WTC11 (cell line): Measurements from ENCODE around the gene NTMT1. TPM values are rescaled to one million over a fixed set of nuclear protein-coding genes. Genes with fewer than 3 reads are reported as not detected.

ENCODE experiments used
- ATAC-seq: fragments of 200-7000 bp; cut with Tn5 transposase; 2 replicates; pipeline ENCODE4 v1.10.0; 2021; ENCODE audit warnings: mild to moderate bottlenecking, moderate library complexity
- CTCF ChIA-PET: fragments of 300-600 bp; sonication (Branson Sonifier 250); formaldehyde crosslinking; loops from one replicate; lab custom pipeline; 2021; ENCODE audit warnings: antibody characterized with exemption; lab: Charles Lee
- POLR2A ChIA-PET: fragments of 350-600 bp; sonication (Branson Sonifier 250); formaldehyde crosslinking; loops from one replicate; lab custom pipeline; 2021; ENCODE audit warnings: antibody characterized with exemption; lab: Charles Lee
- DNase-seq: peaks from one replicate; pipeline ENCODE4 v3.0.0; 2021; ENCODE audit warnings: low spot score
- H3K27ac Mint-ChIP-seq: 2 replicates; pipeline ENCODE4 v1.8.0; 2021; ENCODE audit warnings: mixed read lengths
- H3K27me3 Mint-ChIP-seq: 2 replicates; pipeline ENCODE4 v1.8.0; 2021; ENCODE audit warnings: low read depth, mild to moderate bottlenecking, moderate library complexity, mixed read lengths
- H3K36me3 Mint-ChIP-seq: 2 replicates; pipeline ENCODE4 v1.8.0; 2021; ENCODE audit warnings: mixed read lengths
- H3K4me1 Mint-ChIP-seq: 2 replicates; pipeline ENCODE4 v1.8.0; 2022; ENCODE audit warnings: mixed read lengths
- H3K4me3 Mint-ChIP-seq: 2 replicates; pipeline ENCODE4 v1.8.0; 2021; ENCODE audit warnings: mild to moderate bottlenecking, moderate library complexity, mixed read lengths
- H3K9me3 Mint-ChIP-seq: 2 replicates; pipeline ENCODE4 v1.8.0; 2021; ENCODE audit warnings: mixed read lengths
- IRF2 ChIP-seq: sonication (generic); formaldehyde crosslinking; IDR thresholded peaks from 2 replicates; pipeline ENCODE4 v1.8.0; 2022; ENCODE audit warnings: low read depth, missing genetic modification reagents, borderline replicate concordance
- MXD4 ChIP-seq: fragments of 250-450 bp; sonication (Bioruptor Pico); IDR thresholded peaks from 2 replicates; pipeline ENCODE4 v1.8.0; 2021; ENCODE audit warnings: mild to moderate bottlenecking, moderate library complexity, borderline replicate concordance
- NR2C2 ChIP-seq: sonication (generic); formaldehyde crosslinking; IDR thresholded peaks from 2 replicates; pipeline ENCODE4 v1.8.0; 2022; ENCODE audit warnings: mild to moderate bottlenecking, missing genetic modification reagents
- PRRX2 ChIP-seq: fragments of 250-450 bp; sonication (Bioruptor Pico); IDR thresholded peaks from 2 replicates; pipeline ENCODE4 v1.8.0; 2021; ENCODE audit warnings: mild to moderate bottlenecking
- SMAD4 ChIP-seq: sonication (generic); formaldehyde crosslinking; IDR thresholded peaks from 2 replicates; pipeline ENCODE4 v1.8.0; 2022; ENCODE audit warnings: mild to moderate bottlenecking, missing genetic modification reagents
- SOX15 ChIP-seq: fragments of 250-450 bp; sonication (Bioruptor Pico); IDR thresholded peaks from 2 replicates; pipeline ENCODE4 v1.9.0; 2021; ENCODE audit warnings: mild to moderate bottlenecking
- ZNF138 ChIP-seq: sonication (generic); formaldehyde crosslinking; conservative IDR thresholded peaks from 2 replicates; pipeline ENCODE4 v1.8.1; 2022; ENCODE audit warnings: mild to moderate bottlenecking, moderate library complexity, missing genetic modification reagents
- ZNF232 ChIP-seq: sonication (generic); formaldehyde crosslinking; IDR thresholded peaks from 2 replicates; pipeline ENCODE4 v1.8.0; 2022; ENCODE audit warnings: mild to moderate bottlenecking, missing genetic modification reagents
- total RNA-seq: library from RNA; stranded (reverse); gene quantifications from 3 replicates; pipeline ENCODE4 v1.2.3, GENCODE V29; 2021
- TF ChIP-seq, protein P1 (sequence below): sonication (generic); formaldehyde crosslinking; IDR thresholded peaks from 2 replicates; pipeline ENCODE4 v1.8.0; 2022; ENCODE audit warnings: missing genetic modification reagents
- TF ChIP-seq, protein P2 (sequence below): fragments of 250-450 bp; sonication (Bioruptor Pico); IDR thresholded peaks from 2 replicates; pipeline ENCODE4 v1.9.0; 2021; ENCODE audit warnings: mild to moderate bottlenecking, borderline replicate concordance
- TF ChIP-seq, protein P3 (sequence below): sonication (generic); formaldehyde crosslinking; IDR thresholded peaks from 2 replicates; pipeline ENCODE4 v1.8.0; 2022; ENCODE audit warnings: mild to moderate bottlenecking, missing genetic modification reagents
- TF ChIP-seq, protein P4 (sequence below): sonication (generic); formaldehyde crosslinking; IDR thresholded peaks from 2 replicates; pipeline ENCODE4 v1.8.0; 2023; ENCODE audit warnings: mild to moderate bottlenecking, missing genetic modification reagents

The NTMT1 gene
- total RNA-seq, 1 experiment from 2014 or later = 71.1 TPM

DNA sequence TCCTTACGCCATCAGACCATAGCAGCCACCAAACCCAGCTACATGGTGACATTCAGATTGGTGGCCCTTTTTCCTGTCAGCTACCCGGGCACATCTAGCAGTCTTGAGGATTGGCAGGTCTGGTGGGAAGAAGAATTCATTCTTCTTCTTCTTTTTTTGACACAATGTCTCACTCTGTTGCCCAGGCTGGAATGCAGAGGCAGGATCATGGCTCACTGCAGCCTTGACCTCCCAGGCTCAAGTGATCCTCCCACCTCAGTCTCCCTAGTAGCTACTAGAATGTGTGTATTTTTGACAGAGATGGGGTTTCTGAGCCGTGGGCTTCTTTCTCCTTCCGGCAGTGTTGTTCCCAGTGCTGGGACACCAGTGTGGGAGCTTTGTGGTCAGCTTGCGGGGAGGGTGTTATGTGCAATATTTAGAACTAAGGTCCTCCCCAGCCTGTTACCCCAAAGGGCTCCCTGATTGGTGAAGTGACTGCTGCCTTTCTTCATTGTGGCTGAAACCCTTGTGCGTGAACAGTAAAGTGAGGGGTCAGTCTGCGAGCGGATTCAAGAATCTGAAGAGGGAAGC is 3.4 kb downstream of the NTMT1 start (continued):
- no peak for TF ChIP-seq ZNF232 (CRISPR knock-in tag)
- TF ChIP-seq, protein P1, sequence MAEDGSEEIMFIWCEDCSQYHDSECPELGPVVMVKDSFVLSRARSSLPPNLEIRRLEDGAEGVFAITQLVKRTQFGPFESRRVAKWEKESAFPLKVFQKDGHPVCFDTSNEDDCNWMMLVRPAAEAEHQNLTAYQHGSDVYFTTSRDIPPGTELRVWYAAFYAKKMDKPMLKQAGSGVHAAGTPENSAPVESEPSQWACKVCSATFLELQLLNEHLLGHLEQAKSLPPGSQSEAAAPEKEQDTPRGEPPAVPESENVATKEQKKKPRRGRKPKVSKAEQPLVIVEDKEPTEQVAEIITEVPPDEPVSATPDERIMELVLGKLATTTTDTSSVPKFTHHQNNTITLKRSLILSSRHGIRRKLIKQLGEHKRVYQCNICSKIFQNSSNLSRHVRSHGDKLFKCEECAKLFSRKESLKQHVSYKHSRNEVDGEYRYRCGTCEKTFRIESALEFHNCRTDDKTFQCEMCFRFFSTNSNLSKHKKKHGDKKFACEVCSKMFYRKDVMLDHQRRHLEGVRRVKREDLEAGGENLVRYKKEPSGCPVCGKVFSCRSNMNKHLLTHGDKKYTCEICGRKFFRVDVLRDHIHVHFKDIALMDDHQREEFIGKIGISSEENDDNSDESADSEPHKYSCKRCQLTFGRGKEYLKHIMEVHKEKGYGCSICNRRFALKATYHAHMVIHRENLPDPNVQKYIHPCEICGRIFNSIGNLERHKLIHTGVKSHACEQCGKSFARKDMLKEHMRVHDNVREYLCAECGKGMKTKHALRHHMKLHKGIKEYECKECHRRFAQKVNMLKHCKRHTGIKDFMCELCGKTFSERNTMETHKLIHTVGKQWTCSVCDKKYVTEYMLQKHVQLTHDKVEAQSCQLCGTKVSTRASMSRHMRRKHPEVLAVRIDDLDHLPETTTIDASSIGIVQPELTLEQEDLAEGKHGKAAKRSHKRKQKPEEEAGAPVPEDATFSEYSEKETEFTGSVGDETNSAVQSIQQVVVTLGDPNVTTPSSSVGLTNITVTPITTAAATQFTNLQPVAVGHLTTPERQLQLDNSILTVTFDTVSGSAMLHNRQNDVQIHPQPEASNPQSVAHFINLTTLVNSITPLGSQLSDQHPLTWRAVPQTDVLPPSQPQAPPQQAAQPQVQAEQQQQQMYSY (CRISPR knock-in tag) = no peak
- no peak for TF ChIP-seq SOX15 (CRISPR knock-in tag)
- no peak for TF ChIP-seq NR2C2 (CRISPR knock-in tag)
- TF ChIP-seq, protein P2, sequence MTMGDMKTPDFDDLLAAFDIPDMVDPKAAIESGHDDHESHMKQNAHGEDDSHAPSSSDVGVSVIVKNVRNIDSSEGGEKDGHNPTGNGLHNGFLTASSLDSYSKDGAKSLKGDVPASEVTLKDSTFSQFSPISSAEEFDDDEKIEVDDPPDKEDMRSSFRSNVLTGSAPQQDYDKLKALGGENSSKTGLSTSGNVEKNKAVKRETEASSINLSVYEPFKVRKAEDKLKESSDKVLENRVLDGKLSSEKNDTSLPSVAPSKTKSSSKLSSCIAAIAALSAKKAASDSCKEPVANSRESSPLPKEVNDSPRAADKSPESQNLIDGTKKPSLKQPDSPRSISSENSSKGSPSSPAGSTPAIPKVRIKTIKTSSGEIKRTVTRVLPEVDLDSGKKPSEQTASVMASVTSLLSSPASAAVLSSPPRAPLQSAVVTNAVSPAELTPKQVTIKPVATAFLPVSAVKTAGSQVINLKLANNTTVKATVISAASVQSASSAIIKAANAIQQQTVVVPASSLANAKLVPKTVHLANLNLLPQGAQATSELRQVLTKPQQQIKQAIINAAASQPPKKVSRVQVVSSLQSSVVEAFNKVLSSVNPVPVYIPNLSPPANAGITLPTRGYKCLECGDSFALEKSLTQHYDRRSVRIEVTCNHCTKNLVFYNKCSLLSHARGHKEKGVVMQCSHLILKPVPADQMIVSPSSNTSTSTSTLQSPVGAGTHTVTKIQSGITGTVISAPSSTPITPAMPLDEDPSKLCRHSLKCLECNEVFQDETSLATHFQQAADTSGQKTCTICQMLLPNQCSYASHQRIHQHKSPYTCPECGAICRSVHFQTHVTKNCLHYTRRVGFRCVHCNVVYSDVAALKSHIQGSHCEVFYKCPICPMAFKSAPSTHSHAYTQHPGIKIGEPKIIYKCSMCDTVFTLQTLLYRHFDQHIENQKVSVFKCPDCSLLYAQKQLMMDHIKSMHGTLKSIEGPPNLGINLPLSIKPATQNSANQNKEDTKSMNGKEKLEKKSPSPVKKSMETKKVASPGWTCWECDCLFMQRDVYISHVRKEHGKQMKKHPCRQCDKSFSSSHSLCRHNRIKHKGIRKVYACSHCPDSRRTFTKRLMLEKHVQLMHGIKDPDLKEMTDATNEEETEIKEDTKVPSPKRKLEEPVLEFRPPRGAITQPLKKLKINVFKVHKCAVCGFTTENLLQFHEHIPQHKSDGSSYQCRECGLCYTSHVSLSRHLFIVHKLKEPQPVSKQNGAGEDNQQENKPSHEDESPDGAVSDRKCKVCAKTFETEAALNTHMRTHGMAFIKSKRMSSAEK = no peak
- TF ChIP-seq MXD4 (CRISPR knock-in tag) = no peak
- no peak for TF ChIP-seq SMAD4

DNA sequence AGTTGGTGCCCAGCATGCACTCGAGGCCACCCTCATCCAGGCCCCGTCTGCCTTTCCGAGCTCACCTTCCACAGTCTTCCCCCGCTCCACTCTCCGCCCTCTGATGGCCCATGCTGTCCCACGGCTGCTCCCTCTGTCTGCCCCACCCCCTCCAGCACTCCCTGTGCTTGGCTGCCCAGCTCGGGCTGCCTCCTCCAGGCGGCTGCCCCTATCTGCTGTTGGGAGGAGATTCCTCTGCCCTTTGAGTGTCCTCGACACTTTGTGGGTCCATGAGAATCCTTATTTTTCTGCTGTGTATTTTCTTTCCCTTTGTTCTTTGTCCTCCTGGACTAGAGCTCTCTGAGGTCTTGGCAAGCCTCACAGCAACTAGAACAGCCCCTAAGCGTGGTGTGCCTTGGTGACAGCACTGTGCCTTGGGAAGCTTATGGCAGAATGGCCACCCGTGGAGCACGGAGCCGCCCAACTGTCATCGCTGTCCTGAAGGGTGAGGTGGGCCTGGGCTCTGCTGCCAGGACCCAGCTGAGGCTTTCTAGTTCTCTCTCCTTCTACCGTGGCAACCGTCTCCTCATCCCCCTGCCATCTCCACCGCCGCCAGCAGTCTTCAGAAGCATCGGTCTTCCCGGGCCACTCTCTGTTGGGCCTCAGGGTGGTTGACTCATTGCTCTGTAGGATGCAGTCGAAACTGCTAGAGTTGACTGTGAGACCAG is 5.2 kb downstream of the NTMT1 start:
- ChIA-PET CTCF (interaction anchor here (0.7 to 2.2 kb wide), 8 partner anchors 11 to 499 kb away, joined by 3 to 9 read pairs (median 4); no protein-coding TSS in a partner anchor), POLR2A (no interaction called here)
- ATAC-seq (peak; percentile 20; the same call in 1 of the 2 replicates), DNase-seq (no peak)
- Mint-ChIP-seq H3K36me3 (peaks cover 32% of the 10 kb centered on the region), H3K27me3 (no peaks in the 10 kb centered on the region), H3K27ac (peak overlapping the region; percentile 68; the same call in 1 of the 2 replicates), H3K4me3 (no peak overlapping the region; the same call in 1 of the 2 replicates), H3K9me3 (no peaks in the 10 kb centered on the region), H3K4me1 (peaks cover 41% of the 10 kb centered on the region)
- TF ChIP-seq, protein P3, sequence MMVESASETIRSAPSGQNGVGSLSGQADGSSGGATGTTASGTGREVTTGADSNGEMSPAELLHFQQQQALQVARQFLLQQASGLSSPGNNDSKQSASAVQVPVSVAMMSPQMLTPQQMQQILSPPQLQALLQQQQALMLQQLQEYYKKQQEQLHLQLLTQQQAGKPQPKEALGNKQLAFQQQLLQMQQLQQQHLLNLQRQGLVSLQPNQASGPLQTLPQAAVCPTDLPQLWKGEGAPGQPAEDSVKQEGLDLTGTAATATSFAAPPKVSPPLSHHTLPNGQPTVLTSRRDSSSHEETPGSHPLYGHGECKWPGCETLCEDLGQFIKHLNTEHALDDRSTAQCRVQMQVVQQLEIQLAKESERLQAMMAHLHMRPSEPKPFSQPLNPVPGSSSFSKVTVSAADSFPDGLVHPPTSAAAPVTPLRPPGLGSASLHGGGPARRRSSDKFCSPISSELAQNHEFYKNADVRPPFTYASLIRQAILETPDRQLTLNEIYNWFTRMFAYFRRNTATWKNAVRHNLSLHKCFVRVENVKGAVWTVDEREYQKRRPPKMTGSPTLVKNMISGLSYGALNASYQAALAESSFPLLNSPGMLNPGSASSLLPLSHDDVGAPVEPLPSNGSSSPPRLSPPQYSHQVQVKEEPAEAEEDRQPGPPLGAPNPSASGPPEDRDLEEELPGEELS (CRISPR knock-in tag) = no peak
- TF ChIP-seq, protein P4, sequence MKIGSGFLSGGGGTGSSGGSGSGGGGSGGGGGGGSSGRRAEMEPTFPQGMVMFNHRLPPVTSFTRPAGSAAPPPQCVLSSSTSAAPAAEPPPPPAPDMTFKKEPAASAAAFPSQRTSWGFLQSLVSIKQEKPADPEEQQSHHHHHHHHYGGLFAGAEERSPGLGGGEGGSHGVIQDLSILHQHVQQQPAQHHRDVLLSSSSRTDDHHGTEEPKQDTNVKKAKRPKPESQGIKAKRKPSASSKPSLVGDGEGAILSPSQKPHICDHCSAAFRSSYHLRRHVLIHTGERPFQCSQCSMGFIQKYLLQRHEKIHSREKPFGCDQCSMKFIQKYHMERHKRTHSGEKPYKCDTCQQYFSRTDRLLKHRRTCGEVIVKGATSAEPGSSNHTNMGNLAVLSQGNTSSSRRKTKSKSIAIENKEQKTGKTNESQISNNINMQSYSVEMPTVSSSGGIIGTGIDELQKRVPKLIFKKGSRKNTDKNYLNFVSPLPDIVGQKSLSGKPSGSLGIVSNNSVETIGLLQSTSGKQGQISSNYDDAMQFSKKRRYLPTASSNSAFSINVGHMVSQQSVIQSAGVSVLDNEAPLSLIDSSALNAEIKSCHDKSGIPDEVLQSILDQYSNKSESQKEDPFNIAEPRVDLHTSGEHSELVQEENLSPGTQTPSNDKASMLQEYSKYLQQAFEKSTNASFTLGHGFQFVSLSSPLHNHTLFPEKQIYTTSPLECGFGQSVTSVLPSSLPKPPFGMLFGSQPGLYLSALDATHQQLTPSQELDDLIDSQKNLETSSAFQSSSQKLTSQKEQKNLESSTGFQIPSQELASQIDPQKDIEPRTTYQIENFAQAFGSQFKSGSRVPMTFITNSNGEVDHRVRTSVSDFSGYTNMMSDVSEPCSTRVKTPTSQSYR = no peak
- no peak for TF ChIP-seq ZNF138 (CRISPR knock-in tag)
- TF ChIP-seq PRRX2 (CRISPR knock-in tag) = no peak
- TF ChIP-seq IRF2 (CRISPR knock-in tag) = no peak
